GM12892 (cell line): ENCODE data around the gene OCRL.

Experiments
- POLR2A ChIP-seq: IDR thresholded peaks from 2 replicates; pipeline ENCODE4 v1.6.1; 2011; ENCODE audit warnings: low read depth, low read length, control low read depth
- POLR2AphosphoS5 ChIP-seq: IDR thresholded peaks from 2 replicates; pipeline ENCODE4 v1.6.1; 2011; ENCODE audit warnings: low read depth, low read length, control low read depth
- TAF1 ChIP-seq: IDR thresholded peaks from 2 replicates; pipeline ENCODE4 v1.6.1; 2011; ENCODE audit warnings: low read depth, mild to moderate bottlenecking, control low read depth, low read length, borderline replicate concordance

- TF ChIP-seq POLR2A (no peak), TAF1 (no peak), POLR2AphosphoS5 (no peak)
These were observed 43.4 kb upstream of the OCRL start for GRCh38 chrX:129496625-129497024.
